Stimulated activated CD8-positive, alpha-beta memory T cell treated with anti-CD3 and anti-CD28 coated beads, Interleukin-15, amount 100 ng/mL, for 48 hours (primary cell): ENCODE measurements around the gene TM9SF1.

Experiments
- DNase-seq, 2 donors: peaks; one replicate each; pipeline ENCODE4 v3.0.0-alpha.2; 2020; ENCODE audit warnings: low read depth in 2 of 2

The TM9SF1 gene

DNA sequence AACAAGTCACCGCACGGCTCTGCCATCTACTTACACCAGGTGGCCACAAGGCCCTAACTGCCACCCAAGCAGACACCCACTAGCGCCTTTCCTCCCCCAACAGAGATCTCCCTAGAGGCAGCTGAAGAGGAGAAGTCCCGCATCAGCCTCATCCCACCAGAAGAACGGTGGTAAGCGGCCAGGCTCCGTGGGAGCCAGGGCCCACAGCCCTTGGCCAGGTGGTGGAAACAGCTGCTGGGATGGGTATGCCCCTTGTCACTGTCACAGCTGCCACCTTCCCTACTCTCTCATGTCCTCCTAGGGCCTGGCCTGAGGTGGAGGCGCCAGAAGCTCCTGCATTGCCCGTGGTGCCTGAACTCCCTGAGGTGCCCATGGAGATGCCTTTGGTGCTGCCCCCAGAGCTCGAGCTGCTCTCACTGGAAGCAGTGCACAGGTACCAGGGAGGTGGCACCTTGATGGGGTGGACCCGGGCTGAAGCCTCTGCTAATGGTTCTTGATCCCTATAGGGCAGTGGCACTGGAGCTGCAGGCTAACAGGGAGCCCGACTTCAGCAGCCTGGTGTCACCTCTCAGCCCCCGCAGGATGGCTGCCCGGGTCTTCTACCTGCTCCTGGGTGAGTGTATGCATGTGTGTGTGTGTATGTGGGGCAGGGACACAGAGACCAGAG, 15.8 kb downstream of the TM9SF1 start:
- DNase-seq = no peak

GRCh38 chr14:24178399-24179178, 16.7 kb downstream of the TM9SF1 start:
- no peak for DNase-seq

DNA sequence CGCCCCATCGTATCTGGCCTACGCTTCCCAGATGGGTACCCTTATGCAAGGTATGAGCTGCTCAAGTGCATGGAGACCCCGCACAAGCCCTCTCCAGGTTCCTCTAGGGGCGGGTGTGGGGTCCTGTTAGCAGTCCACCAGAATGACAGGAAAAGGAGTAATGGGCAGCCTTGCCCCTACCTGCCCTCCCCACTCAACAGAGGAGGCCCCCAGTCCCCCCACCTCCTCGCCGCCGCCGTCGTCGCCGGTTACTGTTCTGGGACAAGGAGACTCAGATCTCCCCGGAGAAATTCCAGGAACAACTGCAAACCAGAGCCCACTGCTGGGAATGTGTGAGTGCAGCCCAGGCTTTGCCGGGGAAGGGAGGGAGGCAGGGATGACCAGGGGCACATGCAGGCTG, 17.4 kb downstream of the TM9SF1 start:
- DNase-seq = no peak

DNA sequence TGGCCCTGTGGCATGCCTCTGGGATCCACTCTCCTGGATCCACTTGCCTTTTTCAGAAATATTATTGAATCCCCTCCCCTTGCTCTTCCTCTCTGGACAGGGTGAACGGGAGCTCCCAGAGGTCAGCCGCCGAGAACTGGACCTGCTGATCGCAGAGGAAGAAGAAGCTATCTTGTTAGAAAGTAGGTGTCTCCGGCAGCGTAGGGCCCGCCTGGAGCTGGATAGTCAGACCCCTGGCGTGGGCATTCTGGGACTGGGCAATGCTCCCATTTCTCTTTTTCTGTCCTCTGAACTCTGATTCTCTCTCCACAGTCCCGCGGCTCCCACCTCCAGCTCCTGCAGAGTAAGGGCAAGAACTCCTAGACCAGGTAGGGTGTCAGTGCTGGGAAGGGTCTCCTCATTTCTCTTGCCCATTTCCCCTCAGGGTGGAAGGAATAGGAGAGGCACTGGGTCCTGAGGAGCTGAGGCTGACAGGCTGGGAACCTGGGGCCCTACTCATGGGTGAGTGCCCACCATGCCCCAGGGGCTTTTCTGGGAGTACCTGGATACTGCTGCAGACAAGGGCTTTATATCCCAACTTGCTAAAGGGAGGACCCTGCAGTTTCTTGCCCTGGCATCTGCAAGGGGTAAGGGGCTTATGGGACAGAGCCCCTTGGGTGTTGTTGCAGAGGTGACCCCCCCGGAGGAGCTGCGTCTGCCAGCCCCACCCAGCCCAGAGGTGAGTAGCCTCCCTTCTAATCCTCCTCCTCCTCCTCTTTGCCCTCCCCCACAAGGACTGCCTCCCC, 18.0 kb downstream of the TM9SF1 start:
- DNase-seq = no peak

- DNase-seq = no peak
Observed at GRCh38 chr14:24176599-24176998, 18.6 kb downstream of the TM9SF1 start.

DNA sequence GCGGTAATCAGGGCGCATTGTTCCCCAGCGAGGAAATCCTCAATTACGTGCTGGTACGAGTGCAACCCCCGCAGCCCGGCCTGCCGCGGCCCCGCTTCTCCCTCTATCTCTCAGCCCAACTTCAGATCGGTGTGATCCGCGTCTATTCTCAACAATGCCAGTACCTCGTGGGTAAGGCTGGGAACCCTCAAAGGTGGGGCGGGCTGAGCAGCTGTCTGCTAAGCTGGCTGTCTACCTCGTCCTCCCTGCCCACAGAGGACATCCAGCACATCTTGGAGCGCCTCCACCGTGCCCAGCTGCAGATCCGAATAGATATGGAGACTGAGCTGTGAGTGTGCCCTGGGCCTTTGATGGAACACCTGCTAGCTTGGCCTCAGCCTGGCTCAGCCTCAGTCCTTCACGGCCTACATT, 22.4 kb downstream of the TM9SF1 start:
- DNase-seq = no peak

- no peak for DNase-seq
Observed at GRCh38 chr14:24172261-24172860, 22.9 kb downstream of the TM9SF1 start.

DNA sequence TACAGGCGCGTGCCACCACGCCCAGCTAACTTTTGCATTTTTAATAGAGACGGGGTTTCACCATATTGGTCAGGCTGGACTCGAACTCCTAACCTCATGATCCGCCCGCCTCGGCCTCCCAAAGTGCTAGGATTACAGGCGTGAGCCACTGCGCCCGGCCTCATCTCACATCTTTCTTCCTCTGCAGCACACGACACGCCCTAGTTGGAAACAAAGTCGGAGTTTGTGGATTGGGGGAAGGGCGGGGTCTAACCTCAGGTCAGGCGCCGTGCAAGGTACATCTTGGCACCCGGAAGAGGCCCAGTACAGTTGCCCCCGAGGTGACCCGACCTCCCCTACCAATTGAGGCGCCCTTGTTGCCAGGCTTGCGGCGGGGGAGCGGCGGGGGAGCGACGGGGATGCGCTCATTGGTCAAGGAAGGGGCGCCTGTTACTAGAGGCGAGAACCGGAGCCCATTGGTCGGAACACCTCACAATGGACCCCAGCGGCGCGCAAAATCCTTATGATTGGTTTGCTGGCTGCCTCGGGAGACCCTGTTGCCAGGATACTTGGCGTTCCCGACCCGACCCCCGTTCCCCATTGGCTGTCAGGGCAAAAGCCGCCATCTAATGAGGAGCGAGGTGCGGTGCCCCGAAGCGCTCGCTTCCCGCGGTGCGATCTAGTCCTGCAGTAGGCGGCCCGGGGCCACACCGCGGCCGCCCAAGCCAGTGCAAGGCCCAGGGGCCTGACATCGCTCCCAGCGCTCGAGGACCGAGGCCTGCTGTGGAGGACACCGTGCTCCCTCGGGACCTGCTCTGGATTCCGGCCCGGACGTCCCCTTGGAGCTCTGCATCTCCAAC, 23.6 kb downstream of the TM9SF1 start, which contains the start of gene REC8:
Gene REC8, plus strand, starts transcription at position 659 of the 839 bp plus-strand sequence. CDS start 473 bp downstream, outside the sequence.
- DNase-seq = peak; percentile 58 to 79

- DNase-seq = no peak
Observed at GRCh38 chr14:24167469-24168114, 27.6 kb downstream of the TM9SF1 start.

DNA sequence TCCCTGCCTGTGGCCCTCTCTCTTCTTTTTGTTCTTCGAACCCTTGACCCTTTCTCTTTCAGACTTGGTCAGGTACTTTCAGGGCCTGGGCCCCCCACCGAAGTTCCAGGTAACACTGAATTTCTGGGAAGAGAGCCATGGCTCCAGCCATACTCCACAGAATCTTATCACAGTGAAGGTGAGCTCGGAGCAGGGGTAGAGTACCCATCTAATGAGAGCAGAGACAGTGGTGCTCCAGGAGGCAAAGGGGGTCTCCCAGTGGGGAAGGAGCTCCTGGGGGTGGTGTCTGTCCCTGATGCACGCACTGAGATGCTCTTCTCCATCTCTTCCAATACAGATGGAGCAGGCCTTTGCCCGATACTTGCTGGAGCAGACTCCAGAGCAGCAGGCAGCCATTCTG, 29.5 kb downstream of the TM9SF1 start:
- no peak for DNase-seq

DNA sequence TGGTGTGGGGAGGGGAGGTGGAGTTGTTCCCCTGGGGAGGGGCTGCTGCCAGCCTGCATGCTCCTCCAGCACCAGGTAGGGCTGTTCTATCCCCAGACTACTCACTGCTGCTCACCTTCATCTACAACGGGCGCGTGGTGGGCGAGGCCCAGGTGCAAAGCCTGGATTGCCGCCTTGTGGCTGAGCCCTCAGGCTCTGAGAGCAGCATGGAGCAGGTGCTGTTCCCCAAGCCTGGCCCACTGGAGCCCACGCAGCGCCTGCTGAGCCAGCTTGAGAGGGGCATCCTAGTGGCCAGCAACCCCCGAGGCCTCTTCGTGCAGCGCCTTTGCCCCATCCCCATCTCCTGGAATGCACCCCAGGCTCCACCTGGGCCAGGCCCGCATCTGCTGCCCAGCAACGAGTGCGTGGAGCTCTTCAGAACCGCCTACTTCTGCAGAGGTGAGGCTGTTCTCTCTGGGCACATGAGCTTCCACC, 30.7 kb downstream of the TM9SF1 start:
- DNase-seq = no peak

DNA sequence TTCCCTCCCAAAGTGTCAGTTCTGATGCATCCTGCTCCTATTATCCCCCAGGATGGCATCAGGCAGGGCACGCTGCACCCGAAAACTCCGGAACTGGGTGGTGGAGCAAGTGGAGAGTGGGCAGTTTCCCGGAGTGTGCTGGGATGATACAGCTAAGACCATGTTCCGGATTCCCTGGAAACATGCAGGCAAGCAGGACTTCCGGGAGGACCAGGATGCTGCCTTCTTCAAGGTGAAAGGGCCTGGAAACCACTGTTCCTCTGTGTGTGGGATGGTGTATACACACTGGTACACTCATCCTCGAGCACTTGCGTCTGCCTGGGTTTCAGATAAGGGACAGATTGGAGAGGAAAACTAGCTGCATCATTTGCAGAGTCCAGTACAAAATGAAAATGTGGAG, 33.1 kb downstream of the TM9SF1 start:
- no peak for DNase-seq

DNA sequence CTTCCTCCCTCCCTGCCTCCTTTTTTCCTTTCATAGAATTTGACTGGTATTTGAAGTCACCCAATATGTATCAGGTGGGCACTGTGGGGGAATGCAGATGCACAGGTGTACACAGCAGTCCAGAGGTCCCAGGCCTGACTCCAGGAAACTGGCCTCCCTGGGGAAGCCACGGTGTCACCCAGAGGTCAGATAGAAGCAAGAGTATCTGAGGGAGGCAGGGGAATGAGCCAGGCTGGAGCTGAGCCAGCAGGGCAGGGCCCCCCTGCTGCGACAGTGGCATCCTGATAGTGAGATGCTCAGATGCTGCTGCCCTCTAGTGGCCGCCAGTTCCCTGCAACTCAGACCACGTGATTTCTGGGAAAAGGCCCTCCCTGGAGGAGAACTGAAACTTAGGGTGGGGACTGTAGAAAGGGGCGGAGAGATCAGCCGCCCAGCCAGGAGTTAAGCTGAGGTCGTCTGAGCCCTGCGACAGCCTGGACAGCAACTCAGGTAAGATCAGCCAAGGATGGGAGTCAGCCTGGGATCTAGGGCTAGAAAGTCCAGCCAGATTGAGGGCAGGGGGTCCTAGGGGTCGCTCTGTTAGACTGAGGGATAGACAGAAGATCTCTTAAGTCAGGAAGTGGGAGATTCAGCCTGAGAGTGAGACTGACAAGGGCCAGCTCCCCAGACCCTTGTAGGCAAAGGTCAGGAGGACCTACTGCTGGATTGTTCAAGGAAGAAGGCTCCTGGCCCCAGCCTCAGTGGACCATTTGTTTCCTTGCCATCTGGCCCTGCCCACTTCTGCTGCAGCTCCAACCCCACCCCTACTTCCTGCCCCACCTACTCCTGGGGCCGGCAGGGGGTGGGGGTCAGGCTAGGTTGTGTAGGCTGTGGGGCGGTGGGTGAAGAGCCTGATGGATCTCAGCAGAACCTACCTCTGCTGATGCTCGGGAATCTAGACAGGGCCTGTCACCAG, 34.1 kb downstream of the TM9SF1 start, which contains the start of gene IRF9:
Gene IRF9, plus strand, starts transcription at position 416 of the 955 bp plus-strand sequence. CDS start 880 bp downstream, outside the sequence.
- DNase-seq = peak; percentile 90 to 93

DNA sequence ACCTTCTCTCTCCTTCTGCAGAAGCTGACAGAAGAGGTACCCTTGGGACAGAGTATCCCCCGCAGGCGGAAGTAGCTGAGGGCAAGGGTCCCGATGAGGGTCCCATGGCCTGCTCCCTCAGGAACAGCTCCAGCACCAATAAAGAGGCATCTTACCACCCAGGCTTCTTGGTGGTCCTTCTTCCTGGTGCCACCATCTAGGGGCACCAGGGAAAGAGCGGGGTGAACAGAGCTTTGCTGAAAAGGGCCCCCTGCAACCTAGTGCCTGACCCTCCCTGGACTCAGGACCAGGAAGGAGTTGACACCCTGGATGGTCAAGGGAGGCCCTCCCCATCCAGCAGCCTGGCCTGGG, 34.8 kb downstream of the TM9SF1 start:
- DNase-seq = no peak

DNA sequence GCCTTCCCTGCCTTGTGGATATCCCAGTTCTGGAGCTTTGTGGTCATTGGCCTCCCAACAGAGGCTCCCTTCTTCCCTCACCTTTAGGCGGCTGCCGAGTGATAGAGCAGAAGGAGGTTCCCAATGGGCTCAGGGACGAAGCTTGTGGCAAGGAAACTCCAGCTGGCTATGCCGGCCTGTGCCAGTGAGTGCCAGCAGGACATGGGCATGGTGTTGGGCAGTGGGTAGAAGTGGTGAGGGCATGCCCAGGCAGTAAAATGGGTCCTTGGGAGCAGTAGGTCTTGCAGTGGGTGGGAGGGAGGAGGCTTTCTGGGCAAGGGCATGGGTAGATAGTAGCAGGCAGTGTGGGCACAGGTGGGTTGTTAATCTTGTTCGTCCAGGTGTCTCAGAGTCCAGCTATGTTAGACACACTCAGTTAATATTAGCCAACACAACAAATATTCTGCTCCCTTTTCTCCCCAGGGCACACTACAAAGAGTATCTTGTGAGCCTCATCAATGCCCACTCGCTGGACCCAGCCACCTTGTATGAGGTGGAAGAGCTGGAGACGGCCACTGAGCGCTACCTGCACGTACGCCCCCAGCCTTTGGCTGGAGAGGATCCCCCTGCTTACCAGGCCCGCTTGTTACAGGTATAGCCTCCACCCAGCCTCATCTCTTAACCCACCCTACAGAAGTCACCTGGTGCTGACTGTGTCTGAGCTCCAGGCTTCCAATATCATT, 35.3 kb downstream of the TM9SF1 start:
- DNase-seq = no peak

- no peak for DNase-seq
Observed at GRCh38 chr14:24157331-24157730, 37.9 kb downstream of the TM9SF1 start.

- no peak for DNase-seq
Observed at GRCh38 chr14:24156840-24157239, 38.4 kb downstream of the TM9SF1 start.

DNA sequence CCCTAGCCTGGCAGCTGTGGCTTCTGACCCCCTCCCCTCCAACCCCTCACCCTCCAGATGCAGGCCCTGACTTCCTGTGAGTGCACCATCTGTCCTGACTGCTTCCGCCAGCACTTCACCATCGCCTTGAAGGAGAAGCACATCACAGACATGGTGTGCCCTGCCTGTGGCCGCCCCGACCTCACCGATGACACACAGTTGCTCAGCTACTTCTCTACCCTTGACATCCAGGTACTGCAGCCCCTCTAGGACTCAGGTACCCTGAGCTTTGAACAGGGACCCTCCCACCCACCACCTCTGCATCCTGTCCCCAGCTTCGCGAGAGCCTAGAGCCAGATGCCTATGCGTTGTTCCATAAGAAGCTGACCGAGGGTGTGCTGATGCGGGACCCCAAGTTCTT, 40.1 kb downstream of the TM9SF1 start:
- DNase-seq = no peak
